T-helper 22 cell (primary cell): ENCODE results near the gene JUND.

Experiments
- DNase-seq: peaks from one replicate; pipeline ENCODE4 v3.0.0-alpha.2; 2020; ENCODE audit warnings: low read depth

The JUND gene

GRCh38 chr19:18308051-18308947 is 26.9 kb upstream of the JUND start:
- DNase-seq = no peak

GRCh38 chr19:18307271-18307681 is 25.9 kb upstream of the JUND start:
- no peak for DNase-seq

GRCh38 chr19:18306888-18307260 is 25.5 kb upstream of the JUND start:
- no peak for DNase-seq

GRCh38 chr19:18306209-18306887 is 24.9 kb upstream of the JUND start:
- DNase-seq = no peak

GRCh38 chr19:18304458-18305310 is 23.3 kb upstream of the JUND start:
- DNase-seq = peak; percentile 78

GRCh38 chr19:18304208-18304457 is 22.7 kb upstream of the JUND start:
- no peak for DNase-seq

GRCh38 chr19:18301718-18302111 is 20.3 kb upstream of the JUND start:
- DNase-seq = no peak

GRCh38 chr19:18300930-18301717 is 19.7 kb upstream of the JUND start:
- DNase-seq = no peak

- no peak for DNase-seq
These were observed 18.2 kb upstream of the JUND start for GRCh38 chr19:18299654-18300053.

- DNase-seq = no peak
These were observed 17.2 kb upstream of the JUND start for GRCh38 chr19:18298601-18299000.

GRCh38 chr19:18297308-18297707 is 15.9 kb upstream of the JUND start:
- DNase-seq = no peak

GRCh38 chr19:18295034-18295451 is 13.6 kb upstream of the JUND start:
- DNase-seq = no peak

GRCh38 chr19:18294467-18294864 is 13.0 kb upstream of the JUND start:
- peak; percentile 95 for DNase-seq

GRCh38 chr19:18293642-18294466 is 12.4 kb upstream of the JUND start:
- no peak for DNase-seq

GRCh38 chr19:18292810-18293641 is 11.6 kb upstream of the JUND start:
- DNase-seq = no peak

- no peak for DNase-seq
These were observed 11.0 kb upstream of the JUND start for GRCh38 chr19:18292462-18292809.

- peak; percentile 68 for DNase-seq
These were observed 10.4 kb upstream of the JUND start for GRCh38 chr19:18291590-18292461.

- no peak for DNase-seq
These were observed 9.7 kb upstream of the JUND start for GRCh38 chr19:18291019-18291524.
